Activated naive CD4-positive, alpha-beta T cell treated with anti-CD3 and anti-CD28 coated beads, Interleukin-2, amount 10 ng/mL, durations not matched to agents 5 hours and 36 hours (primary cell): ENCODE measurements around the gene KLHL22. TPM values are rescaled to one million over a fixed set of nuclear protein-coding genes. Genes with fewer than 3 reads are reported as not detected.

Experiments used
- total RNA-seq, 2 experiments: library from RNA; stranded (reverse); gene quantifications; one replicate each; pipeline ENCODE4 v1.2.3, GENCODE V29; 2021

Gene KLHL22, protein sequence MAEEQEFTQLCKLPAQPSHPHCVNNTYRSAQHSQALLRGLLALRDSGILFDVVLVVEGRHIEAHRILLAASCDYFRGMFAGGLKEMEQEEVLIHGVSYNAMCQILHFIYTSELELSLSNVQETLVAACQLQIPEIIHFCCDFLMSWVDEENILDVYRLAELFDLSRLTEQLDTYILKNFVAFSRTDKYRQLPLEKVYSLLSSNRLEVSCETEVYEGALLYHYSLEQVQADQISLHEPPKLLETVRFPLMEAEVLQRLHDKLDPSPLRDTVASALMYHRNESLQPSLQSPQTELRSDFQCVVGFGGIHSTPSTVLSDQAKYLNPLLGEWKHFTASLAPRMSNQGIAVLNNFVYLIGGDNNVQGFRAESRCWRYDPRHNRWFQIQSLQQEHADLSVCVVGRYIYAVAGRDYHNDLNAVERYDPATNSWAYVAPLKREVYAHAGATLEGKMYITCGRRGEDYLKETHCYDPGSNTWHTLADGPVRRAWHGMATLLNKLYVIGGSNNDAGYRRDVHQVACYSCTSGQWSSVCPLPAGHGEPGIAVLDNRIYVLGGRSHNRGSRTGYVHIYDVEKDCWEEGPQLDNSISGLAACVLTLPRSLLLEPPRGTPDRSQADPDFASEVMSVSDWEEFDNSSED
- 10 to 100 TPM; 38.8 to 40.4 TPM for total RNA-seq

DNA sequence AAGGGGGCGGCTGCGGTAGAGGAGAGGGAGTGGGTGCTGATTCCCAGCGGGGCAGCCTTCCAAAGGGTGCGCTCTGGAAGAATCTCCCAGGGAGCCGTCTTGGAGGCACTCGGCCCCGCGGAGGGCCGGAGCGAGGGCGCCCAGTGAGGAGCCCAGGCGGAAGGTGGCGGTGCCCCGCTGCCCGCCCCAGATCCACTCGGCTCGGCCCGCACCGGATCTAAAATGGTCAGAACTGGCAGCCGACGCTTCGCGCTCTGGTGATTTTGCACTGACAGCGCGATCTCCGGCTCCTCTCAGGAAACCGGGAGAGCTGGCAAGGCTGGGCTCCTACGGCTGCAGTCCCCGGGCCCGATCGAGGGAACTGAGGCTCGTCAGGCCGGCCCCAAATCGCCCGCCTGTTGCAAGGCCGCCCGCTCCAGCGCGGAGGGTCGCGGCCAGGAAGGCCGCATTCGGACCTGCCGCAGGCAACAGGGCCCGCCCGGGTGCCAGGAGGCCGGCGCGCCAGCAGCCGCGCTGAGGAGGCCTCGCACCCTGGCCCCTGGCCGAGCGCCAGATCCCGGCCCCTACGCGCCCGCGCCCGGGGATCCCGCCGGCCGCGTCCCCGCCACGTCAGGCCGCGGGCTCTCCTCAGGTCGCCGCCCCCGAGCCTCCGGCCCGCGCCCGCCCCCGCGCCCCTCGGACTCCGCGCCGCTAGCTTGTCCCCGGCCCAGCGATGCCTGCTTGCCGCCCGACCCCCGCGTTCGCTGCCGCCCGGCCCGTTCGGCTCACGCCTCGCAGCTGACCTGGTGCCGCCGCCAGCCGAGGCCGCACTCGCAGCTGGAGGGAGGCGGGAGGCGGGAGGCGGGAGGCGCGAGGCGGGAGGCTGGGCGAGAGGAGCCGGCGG lies at the start of gene KLHL22:
Gene KLHL22 (minus strand): TSS at position 818 of the 883 bp plus-strand sequence. CDS start 6,584 bp downstream, outside the sequence.

DNA sequence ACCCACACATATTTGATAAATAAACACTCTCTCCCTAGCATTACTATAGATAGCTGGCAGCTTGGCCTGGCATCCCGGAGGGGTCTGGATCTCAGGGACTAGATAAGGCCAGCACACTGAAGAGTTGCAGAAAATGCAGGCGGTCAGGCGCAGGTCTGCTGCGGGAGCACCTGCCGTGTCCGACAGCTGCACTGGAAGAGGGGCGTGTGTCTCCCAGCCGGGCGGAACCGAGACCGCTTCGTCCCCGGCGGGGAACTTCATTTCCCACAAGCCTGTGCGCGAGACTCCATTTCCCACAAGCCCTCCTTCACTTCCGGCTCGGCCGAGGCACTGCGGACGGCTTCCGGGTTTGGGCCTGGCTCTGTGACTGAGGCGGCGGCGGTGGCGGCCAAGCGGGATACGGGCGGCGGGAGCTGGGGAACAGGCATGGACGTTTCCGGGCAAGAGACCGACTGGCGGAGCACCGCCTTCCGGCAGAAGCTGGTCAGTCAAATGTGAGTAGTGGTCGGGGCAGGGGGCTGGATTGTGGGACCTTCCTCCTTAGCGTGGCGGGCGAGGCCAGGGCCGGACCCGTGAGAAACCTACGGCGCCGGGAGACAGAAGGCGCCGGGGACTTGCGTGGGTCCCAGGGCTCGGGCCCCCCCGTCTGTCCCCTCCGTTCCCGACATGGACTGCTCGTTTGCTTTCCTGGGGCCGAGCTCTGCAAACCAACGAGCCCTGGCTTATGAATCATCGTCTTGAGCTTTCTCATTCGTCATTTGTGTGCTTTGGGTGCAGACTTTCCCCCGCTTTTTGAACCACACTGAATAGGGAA lies 11.9 kb upstream of the KLHL22 start, which contains the start of gene MED15:
Gene MED15 (plus strand): TSS at position 358 of the 814 bp plus-strand sequence. CDS start 69 bp downstream, at position 427.

DNA sequence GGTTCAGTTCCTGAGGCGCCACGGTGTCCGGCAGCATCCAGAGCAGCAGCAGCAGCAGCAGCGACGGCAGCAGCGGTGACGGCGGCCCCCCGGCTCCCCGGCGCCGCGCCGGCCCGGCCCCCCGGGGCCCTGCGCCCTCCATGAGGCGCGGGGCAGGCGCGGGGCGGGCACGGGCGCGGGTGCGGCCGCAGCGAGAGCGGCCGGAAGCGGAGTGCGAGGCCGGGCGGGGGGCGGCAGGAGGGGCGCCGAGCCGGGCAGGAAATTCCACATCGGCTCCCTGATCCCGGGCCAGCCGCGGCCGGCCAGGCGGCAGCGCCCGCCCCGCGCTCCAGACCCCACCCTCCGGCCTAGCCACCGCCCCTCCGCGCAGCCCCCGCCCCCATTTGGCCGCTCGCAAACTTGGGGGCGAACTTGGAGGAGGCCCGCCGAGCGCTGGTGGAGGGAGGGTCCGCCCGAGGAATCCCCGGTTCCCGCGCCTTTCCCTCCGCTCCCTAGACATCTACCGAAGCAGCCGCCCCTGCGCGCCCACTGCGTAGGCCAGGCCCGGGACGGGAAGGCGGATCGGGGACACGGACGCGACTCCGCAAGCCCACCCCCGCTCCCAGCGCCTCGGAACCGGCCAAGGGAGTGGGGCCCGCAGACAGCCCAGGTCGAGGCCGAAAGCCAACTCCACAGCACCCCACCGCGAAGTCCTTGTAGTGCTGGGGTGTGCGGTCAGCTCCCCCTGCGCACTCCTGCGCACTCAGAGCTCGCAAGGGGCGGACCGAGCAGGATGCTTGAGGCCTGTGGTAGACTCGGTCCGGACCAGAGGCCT lies 57.8 kb downstream of the KLHL22 start, which contains the start of gene SCARF2:
Gene SCARF2 (minus strand): TSS at position 213 of the 814 bp plus-strand sequence. CDS start 71 bp downstream, at position 142.

DNA sequence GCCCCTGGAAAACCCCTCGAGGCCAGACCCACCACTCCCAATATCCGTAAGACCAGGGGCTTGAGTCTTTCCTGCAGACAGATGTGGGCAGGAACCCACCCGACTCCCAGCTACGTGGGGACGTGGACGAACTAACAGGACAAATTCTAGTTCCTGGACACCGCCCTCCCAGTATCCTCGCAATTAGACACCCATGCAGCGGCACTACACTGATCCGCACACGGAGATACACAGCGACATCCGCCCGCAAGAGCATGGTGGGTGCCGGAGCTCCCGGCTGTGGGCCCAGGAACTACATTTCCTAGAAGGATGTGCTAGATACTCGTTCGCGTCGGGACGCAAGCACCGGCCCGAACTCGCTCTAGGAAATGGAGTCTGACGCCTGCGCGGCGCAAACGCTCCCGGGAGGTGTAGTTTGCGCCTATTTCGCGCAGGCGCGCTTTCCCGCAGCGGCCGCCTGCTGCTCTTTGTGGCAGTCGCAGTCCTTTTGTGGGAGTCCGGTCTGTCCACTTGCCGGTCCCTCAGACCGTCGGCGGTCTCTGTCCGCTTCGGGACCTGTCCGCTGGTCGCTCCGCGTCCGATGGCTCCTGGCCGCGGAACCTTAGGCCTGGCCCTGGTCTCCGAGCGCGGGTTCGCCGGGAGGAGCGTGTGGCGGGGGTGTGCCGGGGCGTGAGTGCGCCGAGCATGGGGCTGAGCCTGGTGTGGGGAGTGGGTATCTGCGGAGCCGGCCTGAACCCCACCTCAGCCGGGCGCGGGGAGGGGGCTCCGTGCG lies 101.7 kb downstream of the KLHL22 start, which contains the start of gene ZNF74:
Gene ZNF74 (plus strand): TSS at position 447 of the 772 bp plus-strand sequence. CDS start 478 bp downstream, outside the sequence.

Other genes starting within 250 kb of the KLHL22 start
- gene RTN4R, start 227.5 kb downstream of the KLHL22 start, total RNA-seq = 1 to 10 TPM; 5.2 to 5.4 TPM
- gene DGCR6L, start 175.7 kb downstream of the KLHL22 start, total RNA-seq = 10 to 100 TPM; 67.8 to 67.9 TPM
- 10 to 100 TPM; 12.1 to 13.1 TPM for gene ZNF74, start 101.6 kb downstream of the KLHL22 start, total RNA-seq
- gene SCARF2, start 58.0 kb downstream of the KLHL22 start, total RNA-seq = 1 to 10 TPM; 1.7 to 1.9 TPM
- gene MED15, start 11.8 kb upstream of the KLHL22 start, total RNA-seq = 100 to 1,000 TPM; 185 to 187 TPM